ENCODE measurements around the gene CMTR1. TPM values are rescaled to one million over a fixed set of nuclear protein-coding genes. Genes with fewer than 3 reads are reported as not detected.

CMTR1 gene
- total RNA-seq, 4 donors from 2014 or later, result 35.1 to 49.2 (median 41.4) TPM

GRCh38 chr6:37407948-37408347 lies 25.1 kb upstream of the CMTR1 start:
- TF ChIP-seq POLR2A (IDR thresholded peaks at IDR 0.05), result no peak
- TF ChIP-seq POLR2AphosphoS5 (IDR thresholded peaks at IDR 0.05), result no peak
- TF ChIP-seq EP300 (IDR thresholded peaks at IDR 0.05), result no peak
- no peak for TF ChIP-seq CTCF (IDR thresholded peaks at IDR 0.05)
- Histone ChIP-seq H3K4me3 (no peak overlapping the region), H3K36me3 (no peaks in the 10 kb centered on the region), H3K4me1 (no peaks in the 10 kb centered on the region), H3K9me3 (no peaks in the 10 kb centered on the region), H3K27me3 (no peaks in the 10 kb centered on the region), H3K27ac (no peak overlapping the region)
- no peak for ATAC-seq
- WGBS, 2 donors (ENCODE audit: low coverage in 1 of 2), result 67 to 69% methylated on average over 5 of the region's 5 CpGs

DNA sequence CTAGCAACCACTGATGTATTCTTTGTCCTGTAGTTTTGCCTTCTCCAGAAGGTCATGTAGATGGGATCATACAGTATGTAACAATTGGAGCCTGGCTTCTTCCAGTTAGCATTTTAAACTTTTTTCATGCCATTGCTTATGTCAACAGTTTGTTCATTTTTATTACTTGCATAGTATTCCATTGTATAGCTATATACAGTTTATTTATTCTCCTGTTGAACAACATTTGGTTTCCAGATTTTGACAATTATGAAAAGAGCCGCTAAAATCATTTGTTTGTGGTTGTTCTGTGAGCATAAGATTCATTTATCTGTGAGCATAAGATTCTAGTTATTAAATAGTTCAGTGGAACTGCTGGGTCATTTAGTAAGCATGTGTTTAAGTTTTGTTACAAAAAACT lies 23.5 kb upstream of the CMTR1 start:
- no peak for ATAC-seq
- H3K27me3 ChIP-seq, result no peaks in the 10 kb centered on the region
- H3K9me3 ChIP-seq, result no peaks in the 10 kb centered on the region
- no peaks in the 10 kb centered on the region for H3K36me3 ChIP-seq
- no peak overlapping the region for H3K27ac ChIP-seq
- H3K4me3 ChIP-seq, result no peak overlapping the region
- no peaks in the 10 kb centered on the region for H3K4me1 ChIP-seq
- no peak for TF ChIP-seq EP300 (IDR thresholded peaks at IDR 0.05)
- 69 to 100% methylated on average over 1 of the region's 1 CpG for WGBS, 2 donors (ENCODE audit: low coverage in 1 of 2)

DNA sequence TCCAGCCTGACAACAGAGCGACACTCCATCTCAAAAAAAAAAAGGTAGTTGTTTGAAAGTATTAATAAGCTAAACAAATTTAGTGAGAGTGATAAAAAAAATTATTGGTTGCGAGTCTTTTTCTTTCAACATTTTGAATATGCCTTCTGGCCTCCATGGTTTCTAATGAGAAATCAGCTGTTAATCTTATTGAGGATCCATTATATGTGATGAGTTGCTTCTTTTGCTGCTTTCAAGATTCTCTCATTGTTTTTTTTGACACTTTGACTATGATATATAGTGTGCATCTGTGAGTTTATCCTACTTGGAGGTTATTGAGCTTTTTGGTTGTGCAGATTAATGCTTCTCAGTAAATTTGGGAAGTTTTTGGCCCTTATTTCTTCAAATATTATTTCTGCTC lies 15.6 kb upstream of the CMTR1 start:
- WGBS, 2 donors (ENCODE audit: low coverage in 1 of 2), result 45 to 46% methylated on average over 2 of the region's 2 CpGs
- Histone ChIP-seq H3K9me3 (no peaks in the 10 kb centered on the region), H3K36me3 (no peaks in the 10 kb centered on the region), H3K4me3 (no peak overlapping the region), H3K27me3 (no peaks in the 10 kb centered on the region), H3K27ac (no peak overlapping the region), H3K4me1 (no peaks in the 10 kb centered on the region)
- no peak for ATAC-seq
- no peak for TF ChIP-seq POLR2A (IDR thresholded peaks at IDR 0.05)
- no peak for TF ChIP-seq EP300 (IDR thresholded peaks at IDR 0.05)
- TF ChIP-seq CTCF (IDR thresholded peaks at IDR 0.05), result no peak
- TF ChIP-seq POLR2AphosphoS5 (IDR thresholded peaks at IDR 0.05), result no peak

GRCh38 chr6:37418722-37419121 lies 14.3 kb upstream of the CMTR1 start:
- Histone ChIP-seq H3K4me3 (no peak overlapping the region), H3K36me3 (no peaks in the 10 kb centered on the region), H3K9me3 (no peaks in the 10 kb centered on the region), H3K4me1 (no peaks in the 10 kb centered on the region), H3K27me3 (peaks cover 2% of the 10 kb centered on the region), H3K27ac (no peak overlapping the region)
- no peak for TF ChIP-seq EP300 (IDR thresholded peaks at IDR 0.05)
- TF ChIP-seq POLR2A (IDR thresholded peaks at IDR 0.05), result no peak
- no peak for TF ChIP-seq CTCF (IDR thresholded peaks at IDR 0.05)
- no peak for TF ChIP-seq POLR2AphosphoS5 (IDR thresholded peaks at IDR 0.05)
- ATAC-seq, result no peak
- 50 to 57% methylated on average over 2 to 5 of the region's 5 CpGs for WGBS, 2 donors (ENCODE audit: low coverage in 1 of 2)

GRCh38 chr6:37426058-37426944 lies 6.7 kb upstream of the CMTR1 start:
- 69 to 93% methylated on average over 2 to 4 of the region's 4 CpGs for WGBS, 2 donors (ENCODE audit: low coverage in 1 of 2)
- TF ChIP-seq POLR2AphosphoS5 (IDR thresholded peaks at IDR 0.05) (no peak), EP300 (IDR thresholded peaks at IDR 0.05) (no peak), CTCF (IDR thresholded peaks at IDR 0.05) (no peak), POLR2A (IDR thresholded peaks at IDR 0.05) (no peak)
- H3K4me3 ChIP-seq, result no peak overlapping the region
- peaks cover 0 to 4% (median 0%) of the 10 kb centered on the region in 3 donors for H3K9me3 ChIP-seq
- no peak for ATAC-seq
- no peak overlapping the region for H3K27ac ChIP-seq
- H3K4me1 ChIP-seq, result no peaks in the 10 kb centered on the region
- H3K27me3 ChIP-seq, result peaks cover 10% of the 10 kb centered on the region
- H3K36me3 ChIP-seq, result no peaks in the 10 kb centered on the region
